Adrenal gland (tissue), 5 donors: ENCODE data around the gene CPNE7.

ENCODE experiments used
- POLR2A ChIP-seq, 2 donors: fragments of 450-650 bp; IDR thresholded peaks; one replicate each; pipeline ENCODE4 v1.6.1; 2017; ENCODE audit warnings: antibody characterized with exemption in 2 of 2, mild to moderate bottlenecking in 2 of 2, moderate library complexity in 1 of 2
- TF ChIP-seq, protein P1 (sequence below), 6 experiments: fragments of 450-650 bp in 4 of 6; fragments of 200-600 bp in 2 of 6; sonication (generic) in 1 of 6; IDR thresholded peaks; 1 replicate in 5 of 6; 2 replicates in 1 of 6; pipeline versions ENCODE4 v1.5.1 to v1.8.0; 2016 to 2021; ENCODE audit warnings: antibody characterized with exemption in 6 of 6, mild to moderate bottlenecking in 2 of 6, moderate library complexity in 1 of 6
- donor health status: DM: no; HTN: no; CAD: no.

DNA sequence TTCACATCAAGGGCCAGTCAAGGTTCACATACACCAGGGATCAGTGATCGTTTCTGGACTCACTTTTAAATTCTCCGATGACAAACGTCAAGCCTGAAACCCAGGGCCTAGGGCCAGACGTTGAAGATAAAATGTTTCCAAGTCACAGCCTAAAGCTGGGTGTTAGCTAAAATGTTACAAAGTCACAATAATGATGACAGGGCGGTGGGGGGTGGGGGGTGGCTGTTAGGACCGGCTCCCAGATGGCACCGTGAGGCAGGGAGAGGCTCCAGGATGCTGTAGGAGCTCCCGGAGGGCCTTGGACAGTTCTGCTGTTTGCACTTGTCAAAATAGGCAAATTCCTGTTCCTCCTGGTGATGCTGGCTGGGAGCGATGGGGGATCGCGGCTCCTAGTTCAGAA lies 31.4 kb upstream of the CPNE7 start:
- TF ChIP-seq, protein P1, sequence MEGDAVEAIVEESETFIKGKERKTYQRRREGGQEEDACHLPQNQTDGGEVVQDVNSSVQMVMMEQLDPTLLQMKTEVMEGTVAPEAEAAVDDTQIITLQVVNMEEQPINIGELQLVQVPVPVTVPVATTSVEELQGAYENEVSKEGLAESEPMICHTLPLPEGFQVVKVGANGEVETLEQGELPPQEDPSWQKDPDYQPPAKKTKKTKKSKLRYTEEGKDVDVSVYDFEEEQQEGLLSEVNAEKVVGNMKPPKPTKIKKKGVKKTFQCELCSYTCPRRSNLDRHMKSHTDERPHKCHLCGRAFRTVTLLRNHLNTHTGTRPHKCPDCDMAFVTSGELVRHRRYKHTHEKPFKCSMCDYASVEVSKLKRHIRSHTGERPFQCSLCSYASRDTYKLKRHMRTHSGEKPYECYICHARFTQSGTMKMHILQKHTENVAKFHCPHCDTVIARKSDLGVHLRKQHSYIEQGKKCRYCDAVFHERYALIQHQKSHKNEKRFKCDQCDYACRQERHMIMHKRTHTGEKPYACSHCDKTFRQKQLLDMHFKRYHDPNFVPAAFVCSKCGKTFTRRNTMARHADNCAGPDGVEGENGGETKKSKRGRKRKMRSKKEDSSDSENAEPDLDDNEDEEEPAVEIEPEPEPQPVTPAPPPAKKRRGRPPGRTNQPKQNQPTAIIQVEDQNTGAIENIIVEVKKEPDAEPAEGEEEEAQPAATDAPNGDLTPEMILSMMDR (IDR thresholded peaks at IDR 0.05): no peak
- TF ChIP-seq POLR2A (IDR thresholded peaks at IDR 0.05): no peak
